B cell (primary cell): Measurements from ENCODE around the gene SEL1L.

ENCODE experiments used
- CTCF ChIP-seq: fragments of 200-600 bp; IDR thresholded peaks from one replicate; pipeline ENCODE4 v1.8.0; 2022; ENCODE audit warnings: antibody characterized with exemption, mild to moderate bottlenecking
- EZH2 ChIP-seq: IDR thresholded peaks from 2 replicates; pipeline ENCODE4 v1.6.1; 2012; ENCODE audit warnings: borderline replicate concordance, low read depth, mild to moderate bottlenecking, moderate library complexity, low read length; ENCODE audit not compliant: insufficient read depth, poor library complexity, severe bottlenecking

- no peak for TF ChIP-seq EZH2
- no peak for TF ChIP-seq CTCF
Measured at GRCh38 chr14:81450100-81450531, 83.5 kb downstream of the SEL1L start.
